ENCODE data around the gene RPAP3.
A peak's percentile ranks its signal among the peaks of the same experiment; 100 is the strongest.

Gene RPAP3

GRCh38 chr12:47717443-47718193 is 11.8 kb upstream of the RPAP3 start:
- Mint-ChIP-seq H3K4me3 (peak overlapping the region; percentile 25), H3K36me3 (ENCODE audit: low read depth) (peaks cover 5% of the 10 kb centered on the region), H3K27ac (peak overlapping the region; percentile 72), H3K4me1 (ENCODE audit: low read depth) (peaks cover 34% of the 10 kb centered on the region), H3K9me3 (no peaks in the 10 kb centered on the region), H3K27me3 (ENCODE audit: low read depth) (no peaks in the 10 kb centered on the region)

DNA sequence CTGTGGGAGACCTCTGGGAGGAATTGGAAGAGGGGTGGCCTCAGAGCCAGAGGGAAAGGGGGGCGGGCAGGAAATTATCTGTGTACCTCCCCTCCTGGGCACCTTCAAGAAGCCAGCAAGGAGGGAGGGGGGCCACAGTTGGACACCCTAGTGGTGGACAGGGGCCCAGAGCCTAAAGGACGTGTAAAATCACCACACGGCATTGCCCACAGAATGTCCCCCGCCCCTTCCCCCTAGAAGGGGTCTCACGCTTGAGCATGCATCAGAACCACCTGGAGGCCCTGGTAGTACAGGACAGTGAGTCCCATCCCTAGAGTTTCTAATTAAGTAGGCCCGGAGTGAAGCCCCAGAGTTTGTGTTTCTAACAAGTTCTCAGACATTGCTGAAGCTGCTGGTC is 11.2 kb upstream of the RPAP3 start:
- Mint-ChIP-seq H3K36me3 (ENCODE audit: low read depth) (peaks cover 5% of the 10 kb centered on the region), H3K27ac (no peak overlapping the region), H3K9me3 (no peaks in the 10 kb centered on the region), H3K4me3 (no peak overlapping the region), H3K27me3 (ENCODE audit: low read depth) (no peaks in the 10 kb centered on the region), H3K4me1 (ENCODE audit: low read depth) (peaks cover 32% of the 10 kb centered on the region)

DNA sequence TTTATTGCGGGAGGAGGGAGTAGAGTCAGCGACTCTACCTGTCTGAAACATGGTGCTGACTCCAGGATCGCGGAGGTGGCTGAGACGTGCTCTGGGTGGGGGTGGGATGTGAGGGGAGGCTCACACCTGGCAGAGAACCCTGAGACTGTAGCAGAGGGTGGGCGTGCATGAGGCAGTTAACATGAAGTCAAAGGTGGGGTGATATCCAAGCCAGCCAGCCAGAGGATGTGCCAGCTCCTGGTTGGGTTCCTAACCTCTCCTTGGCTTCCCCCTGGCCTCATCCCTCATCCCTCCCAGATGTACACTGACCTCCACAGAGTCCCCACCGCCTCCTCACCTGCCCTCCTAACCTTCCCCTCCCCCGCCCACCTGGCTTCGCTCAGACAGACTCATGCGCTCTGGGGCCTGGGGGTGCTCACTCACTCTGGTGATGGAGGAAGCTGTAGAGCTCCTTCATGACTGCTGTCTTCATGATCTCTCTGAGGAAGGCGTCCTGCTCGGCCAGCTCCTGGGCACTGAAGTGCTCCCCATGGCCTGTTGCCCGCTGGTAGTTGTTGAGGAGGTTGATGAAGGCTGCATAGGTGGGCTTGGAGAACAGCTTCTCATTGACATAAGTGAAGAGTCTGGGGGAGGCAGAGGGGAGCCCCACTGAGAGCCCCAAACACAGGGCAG is 10.2 kb upstream of the RPAP3 start:
- Mint-ChIP-seq H3K36me3 (ENCODE audit: low read depth) (no peaks in the 10 kb centered on the region), H3K4me1 (ENCODE audit: low read depth) (peaks cover 24% of the 10 kb centered on the region), H3K4me3 (no peak overlapping the region), H3K9me3 (no peaks in the 10 kb centered on the region), H3K27me3 (ENCODE audit: low read depth) (no peaks in the 10 kb centered on the region), H3K27ac (no peak overlapping the region)

DNA sequence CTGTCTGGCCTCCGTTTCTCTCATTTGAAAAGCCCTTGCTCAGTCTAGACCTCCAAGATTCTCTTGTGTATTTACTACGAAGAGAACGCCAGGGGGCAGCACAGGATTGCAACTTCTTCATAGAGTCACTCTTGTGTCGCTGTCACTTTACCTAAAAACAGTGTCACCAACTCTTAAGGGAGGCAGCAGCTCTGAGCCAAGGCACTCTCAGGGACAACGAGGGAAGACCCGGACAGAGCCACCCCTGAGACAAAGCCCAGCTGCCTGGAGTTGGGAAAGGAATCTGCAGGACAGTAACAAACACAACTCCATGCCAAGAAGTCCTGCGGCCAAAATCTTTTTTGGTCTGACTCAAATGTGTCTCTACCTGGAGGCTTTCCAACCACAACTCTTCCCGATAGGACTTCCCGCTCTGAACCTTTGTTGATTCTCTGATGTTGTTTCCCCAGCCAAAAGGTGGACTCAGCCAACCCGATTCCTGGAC is 9.6 kb upstream of the RPAP3 start:
- H3K4me3 Mint-ChIP-seq, result no peak overlapping the region
- H3K27ac Mint-ChIP-seq, result no peak overlapping the region
- H3K4me1 Mint-ChIP-seq (ENCODE audit: low read depth), result peaks cover 22% of the 10 kb centered on the region
- H3K9me3 Mint-ChIP-seq, result no peaks in the 10 kb centered on the region
- H3K36me3 Mint-ChIP-seq (ENCODE audit: low read depth), result no peaks in the 10 kb centered on the region
- H3K27me3 Mint-ChIP-seq (ENCODE audit: low read depth), result no peaks in the 10 kb centered on the region

- Mint-ChIP-seq H3K4me1 (ENCODE audit: low read depth) (peaks cover 22% of the 10 kb centered on the region), H3K27ac (no peak overlapping the region)
Measured at GRCh38 chr12:47714826-47715386, 9.1 kb upstream of the RPAP3 start.

DNA sequence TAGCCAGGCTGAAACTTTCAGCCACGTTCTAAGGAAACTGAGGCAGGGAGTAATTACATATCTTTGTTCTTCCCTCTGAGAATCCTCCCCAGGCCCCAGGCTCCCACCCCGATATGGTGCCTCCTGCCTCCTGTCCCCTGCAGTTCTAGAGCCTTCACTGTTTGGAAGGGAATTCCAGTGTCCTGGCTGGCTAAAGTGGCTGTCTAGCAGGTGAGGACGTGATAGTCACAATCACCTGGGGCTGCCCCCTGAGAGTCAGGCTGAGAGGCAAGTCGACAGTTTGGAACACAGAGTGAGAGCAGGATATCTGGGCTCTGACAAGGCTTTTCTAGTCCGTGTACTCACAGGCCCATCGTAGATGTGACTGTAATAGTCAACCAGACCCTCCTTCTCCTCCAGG is 6.3 kb upstream of the RPAP3 start:
- peaks cover 31% of the 10 kb centered on the region for H3K4me1 Mint-ChIP-seq (ENCODE audit: low read depth)
- H3K27me3 Mint-ChIP-seq (ENCODE audit: low read depth), result no peaks in the 10 kb centered on the region
- no peaks in the 10 kb centered on the region for H3K9me3 Mint-ChIP-seq
- no peak overlapping the region for H3K4me3 Mint-ChIP-seq
- H3K27ac Mint-ChIP-seq, result no peak overlapping the region
- H3K36me3 Mint-ChIP-seq (ENCODE audit: low read depth), result peaks cover 1% of the 10 kb centered on the region

More at GRCh38 chr12:47714826-47715386, 9.1 kb upstream of the RPAP3 start:
- Mint-ChIP-seq H3K27me3 (ENCODE audit: low read depth) (no peaks in the 10 kb centered on the region), H3K36me3 (ENCODE audit: low read depth) (no peaks in the 10 kb centered on the region), H3K9me3 (no peaks in the 10 kb centered on the region), H3K4me3 (no peak overlapping the region)

- Mint-ChIP-seq H3K9me3 (no peaks in the 10 kb centered on the region), H3K4me3 (no peak overlapping the region), H3K27ac (no peak overlapping the region), H3K27me3 (ENCODE audit: low read depth) (no peaks in the 10 kb centered on the region), H3K4me1 (ENCODE audit: low read depth) (peaks cover 33% of the 10 kb centered on the region), H3K36me3 (ENCODE audit: low read depth) (peaks cover 1% of the 10 kb centered on the region)
Measured at GRCh38 chr12:47711448-47711847, 5.6 kb upstream of the RPAP3 start.

DNA sequence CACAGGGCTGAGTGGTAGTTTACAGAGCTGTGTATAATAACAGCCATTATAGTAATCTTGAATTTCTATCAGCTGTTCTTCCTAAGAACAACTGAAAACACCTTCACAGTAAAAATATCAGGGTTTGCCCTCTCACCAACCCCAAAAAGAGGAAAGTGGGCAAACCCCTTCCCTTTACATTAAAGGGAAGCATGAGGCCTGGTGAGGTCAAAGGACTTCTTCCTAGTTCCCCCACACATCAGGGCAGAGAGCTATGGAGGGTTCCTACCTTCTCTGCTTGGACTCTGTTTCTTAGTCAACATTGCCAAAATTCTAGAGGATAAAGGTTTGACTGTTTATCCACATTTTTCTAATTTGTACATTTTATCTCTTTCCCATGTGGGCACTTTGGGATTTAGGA is 4.4 kb upstream of the RPAP3 start:
- Mint-ChIP-seq H3K4me1 (ENCODE audit: low read depth) (peaks cover 32% of the 10 kb centered on the region), H3K27ac (no peak overlapping the region), H3K36me3 (ENCODE audit: low read depth) (peaks cover 1% of the 10 kb centered on the region), H3K4me3 (no peak overlapping the region), H3K9me3 (no peaks in the 10 kb centered on the region), H3K27me3 (ENCODE audit: low read depth) (no peaks in the 10 kb centered on the region)

DNA sequence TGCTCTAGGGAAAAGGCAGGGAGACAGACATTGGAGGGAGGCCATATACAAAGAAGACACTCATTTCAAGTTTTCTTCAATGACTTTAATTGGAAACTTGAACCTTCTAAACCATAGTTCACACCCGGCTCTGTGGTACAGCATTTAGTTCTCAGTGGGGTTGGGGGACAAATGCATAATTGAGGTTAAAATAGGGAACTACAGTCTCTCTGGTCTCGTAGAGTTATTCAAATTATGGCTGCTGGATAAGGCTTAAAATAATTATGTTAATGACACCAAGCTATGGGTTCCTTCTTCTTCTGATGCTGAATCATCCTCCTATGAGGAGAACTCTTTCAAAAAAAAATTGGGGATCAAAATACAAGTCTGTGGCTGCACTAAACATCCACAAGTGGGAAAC is 3.8 kb upstream of the RPAP3 start:
- Mint-ChIP-seq H3K4me1 (ENCODE audit: low read depth) (peaks cover 33% of the 10 kb centered on the region), H3K9me3 (no peaks in the 10 kb centered on the region), H3K4me3 (no peak overlapping the region), H3K36me3 (ENCODE audit: low read depth) (peaks cover 2% of the 10 kb centered on the region), H3K27ac (peak overlapping the region; percentile 71), H3K27me3 (ENCODE audit: low read depth) (no peaks in the 10 kb centered on the region)

GRCh38 chr12:47709237-47709636 is 3.4 kb upstream of the RPAP3 start:
- Mint-ChIP-seq H3K4me3 (no peak overlapping the region), H3K9me3 (no peaks in the 10 kb centered on the region), H3K36me3 (ENCODE audit: low read depth) (peaks cover 2% of the 10 kb centered on the region), H3K27ac (peak overlapping the region; percentile 71), H3K27me3 (ENCODE audit: low read depth) (no peaks in the 10 kb centered on the region), H3K4me1 (ENCODE audit: low read depth) (peaks cover 32% of the 10 kb centered on the region)

- Mint-ChIP-seq H3K4me3 (peak overlapping the region; percentile 77), H3K9me3 (no peaks in the 10 kb centered on the region), H3K36me3 (ENCODE audit: low read depth) (peaks cover 6% of the 10 kb centered on the region), H3K27me3 (ENCODE audit: low read depth) (no peaks in the 10 kb centered on the region), H3K27ac (peak overlapping the region; percentile 55), H3K4me1 (ENCODE audit: low read depth) (peaks cover 41% of the 10 kb centered on the region)
Measured at GRCh38 chr12:47707905-47708543, 2.2 kb upstream of the RPAP3 start.

DNA sequence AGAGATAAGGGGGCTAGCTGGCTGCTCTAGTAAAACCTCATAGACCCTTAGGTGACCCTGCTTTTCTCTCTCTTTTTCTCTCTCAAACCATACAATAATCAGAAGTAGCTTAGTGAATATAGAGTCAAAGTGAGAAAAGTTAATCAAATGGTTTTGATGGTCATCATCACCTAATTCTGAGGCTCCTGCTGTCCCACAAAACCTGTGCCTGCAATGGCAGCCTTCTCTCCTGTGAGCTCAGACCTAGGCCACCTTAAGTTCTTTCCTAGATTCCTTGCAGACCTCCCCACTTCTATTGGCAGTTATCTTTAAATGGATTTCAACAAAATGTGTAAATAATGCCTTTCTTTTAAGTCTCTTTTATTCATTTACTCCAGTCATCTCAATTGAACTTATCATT is 1.5 kb upstream of the RPAP3 start:
- H3K27ac Mint-ChIP-seq, result peak overlapping the region; percentile 75
- peaks cover 41% of the 10 kb centered on the region for H3K4me1 Mint-ChIP-seq (ENCODE audit: low read depth)
- H3K27me3 Mint-ChIP-seq (ENCODE audit: low read depth), result no peaks in the 10 kb centered on the region
- no peaks in the 10 kb centered on the region for H3K9me3 Mint-ChIP-seq
- peak overlapping the region; percentile 77 for H3K4me3 Mint-ChIP-seq
- peaks cover 8% of the 10 kb centered on the region for H3K36me3 Mint-ChIP-seq (ENCODE audit: low read depth)

GRCh38 chr12:47705229-47705565 is 633 bp downstream of the RPAP3 start:
- H3K36me3 Mint-ChIP-seq (ENCODE audit: low read depth), result peaks cover 13% of the 10 kb centered on the region
- H3K27ac Mint-ChIP-seq, result peak overlapping the region; percentile 80
- peaks cover 46% of the 10 kb centered on the region for H3K4me1 Mint-ChIP-seq (ENCODE audit: low read depth)
- peak overlapping the region; percentile 89 for H3K4me3 Mint-ChIP-seq
- no peaks in the 10 kb centered on the region for H3K27me3 Mint-ChIP-seq (ENCODE audit: low read depth)
- no peaks in the 10 kb centered on the region for H3K9me3 Mint-ChIP-seq

DNA sequence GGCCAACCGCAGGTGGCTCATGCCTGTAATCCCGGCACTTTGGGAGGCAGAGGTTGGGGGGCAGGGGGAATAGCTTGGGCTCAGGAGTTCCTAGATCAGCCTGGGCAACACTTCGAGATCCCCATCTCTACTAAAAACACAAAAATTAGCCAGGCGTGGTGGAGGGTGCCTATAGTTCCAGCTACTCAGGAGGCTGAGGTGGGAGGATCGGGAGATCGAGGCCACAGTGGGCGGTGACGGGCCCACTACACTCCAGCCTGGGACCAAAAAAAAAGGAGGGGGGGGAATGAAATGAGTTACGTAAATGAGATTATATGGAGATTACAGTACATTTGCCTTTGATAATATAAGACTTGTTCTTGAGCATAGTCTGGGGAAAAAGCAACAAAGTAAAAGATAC is 1.1 kb downstream of the RPAP3 start:
- peaks cover 16% of the 10 kb centered on the region for H3K36me3 Mint-ChIP-seq (ENCODE audit: low read depth)
- no peaks in the 10 kb centered on the region for H3K9me3 Mint-ChIP-seq
- H3K4me3 Mint-ChIP-seq, result peak overlapping the region; percentile 89
- H3K4me1 Mint-ChIP-seq (ENCODE audit: low read depth), result peaks cover 48% of the 10 kb centered on the region
- H3K27ac Mint-ChIP-seq, result peak overlapping the region; percentile 80
- no peaks in the 10 kb centered on the region for H3K27me3 Mint-ChIP-seq (ENCODE audit: low read depth)

Data from T-helper 1 cell treated with Interleukin-12 subunit alpha and Interleukin-12 subunit beta and Interleukin-4 antibody, amounts not matched to agents 30 μg/mL and 1 μg/mL, for 36 hours (primary cell).